ENCODE results near the gene OSBPL3.
A peak's percentile ranks its signal among the peaks of the same experiment; 100 is the strongest.
"Not testable (repeated sequence)": the region's sequence is repeated elsewhere in the genome, so short reads cannot be mapped to it uniquely, and the experiment has no call there.

Gene OSBPL3

GRCh38 chr7:24907311-24907886, 72.6 kb downstream of the OSBPL3 start:
- TF ChIP-seq JUND (IDR thresholded peaks at IDR 0.05; ENCODE audit: low read depth), result no peak
- in situ Hi-C loops (cut with HindIII; ENCODE audit: low pct_unique_long_range_greater_than_20kb, low sequenced_read_pairs), result no loop called here
- no peak for DNase-seq (ENCODE audit: low read depth in 1 of 2, low spot score in 1 of 2)

- DNase-seq (ENCODE audit: low read depth in 1 of 2, low spot score in 1 of 2), result no peak
- TF ChIP-seq JUND (IDR thresholded peaks at IDR 0.05; ENCODE audit: low read depth), result no peak
- in situ Hi-C loops (cut with HindIII; ENCODE audit: low pct_unique_long_range_greater_than_20kb, low sequenced_read_pairs), result no loop called here
These were observed 73.8 kb downstream of the OSBPL3 start for GRCh38 chr7:24905996-24906770.

GRCh38 chr7:24903992-24904391, 76.0 kb downstream of the OSBPL3 start:
- in situ Hi-C loops (cut with HindIII; ENCODE audit: low pct_unique_long_range_greater_than_20kb, low sequenced_read_pairs); DNase-seq (ENCODE audit: low read depth in 1 of 2, low spot score in 1 of 2): not testable (repeated sequence)

- DNase-seq (ENCODE audit: low read depth in 1 of 2, low spot score in 1 of 2), result no peak
- in situ Hi-C loops (cut with HindIII; ENCODE audit: low pct_unique_long_range_greater_than_20kb, low sequenced_read_pairs), result no loop called here
- TF ChIP-seq JUND (IDR thresholded peaks at IDR 0.05; ENCODE audit: low read depth), result no peak
These were observed 76.4 kb downstream of the OSBPL3 start for GRCh38 chr7:24903559-24903958.

- in situ Hi-C loops (cut with HindIII; ENCODE audit: low pct_unique_long_range_greater_than_20kb, low sequenced_read_pairs), result no loop called here
- no peak for TF ChIP-seq JUND (IDR thresholded peaks at IDR 0.05; ENCODE audit: low read depth)
- no peak for DNase-seq (ENCODE audit: low read depth in 1 of 2, low spot score in 1 of 2)
These were observed 77.0 kb downstream of the OSBPL3 start for GRCh38 chr7:24902931-24903330.

GRCh38 chr7:24902276-24902675, 77.7 kb downstream of the OSBPL3 start:
- no peak for DNase-seq (ENCODE audit: low read depth in 1 of 2, low spot score in 1 of 2)
- in situ Hi-C loops (cut with HindIII; ENCODE audit: low pct_unique_long_range_greater_than_20kb, low sequenced_read_pairs), result no loop called here

GRCh38 chr7:24899905-24900304, 80.1 kb downstream of the OSBPL3 start:
- in situ Hi-C loops (cut with HindIII; ENCODE audit: low pct_unique_long_range_greater_than_20kb, low sequenced_read_pairs), result no loop called here
- no peak for DNase-seq (ENCODE audit: low read depth in 1 of 2, low spot score in 1 of 2)
- TF ChIP-seq JUND (IDR thresholded peaks at IDR 0.05; ENCODE audit: low read depth), result no peak

More at GRCh38 chr7:24902276-24902675, 77.7 kb downstream of the OSBPL3 start:
- TF ChIP-seq JUND (IDR thresholded peaks at IDR 0.05; ENCODE audit: low read depth), result no peak

- in situ Hi-C loops (cut with HindIII; ENCODE audit: low pct_unique_long_range_greater_than_20kb, low sequenced_read_pairs), result no loop called here
- TF ChIP-seq JUND (IDR thresholded peaks at IDR 0.05; ENCODE audit: low read depth), result no peak
- no peak for DNase-seq (ENCODE audit: low read depth in 1 of 2, low spot score in 1 of 2)
These were observed 80.8 kb downstream of the OSBPL3 start for GRCh38 chr7:24899161-24899560.

GRCh38 chr7:24898691-24899090, 81.3 kb downstream of the OSBPL3 start:
- TF ChIP-seq JUND (IDR thresholded peaks at IDR 0.05; ENCODE audit: low read depth), result no peak
- no peak for DNase-seq (ENCODE audit: low read depth in 1 of 2, low spot score in 1 of 2)
- in situ Hi-C loops (cut with HindIII; ENCODE audit: low pct_unique_long_range_greater_than_20kb, low sequenced_read_pairs), result no loop called here

- DNase-seq (ENCODE audit: low read depth in 1 of 2, low spot score in 1 of 2), result peak; percentile 47 to 56
- in situ Hi-C loops (cut with HindIII; ENCODE audit: low pct_unique_long_range_greater_than_20kb, low sequenced_read_pairs), result no loop called here
- TF ChIP-seq JUND (IDR thresholded peaks at IDR 0.05; ENCODE audit: low read depth), result no peak
These were observed 83.9 kb downstream of the OSBPL3 start for GRCh38 chr7:24896031-24896501.

- no peak for TF ChIP-seq JUND (IDR thresholded peaks at IDR 0.05; ENCODE audit: low read depth)
- in situ Hi-C loops (cut with HindIII; ENCODE audit: low pct_unique_long_range_greater_than_20kb, low sequenced_read_pairs), result no loop called here
- DNase-seq (ENCODE audit: low read depth in 1 of 2, low spot score in 1 of 2), result no peak
These were observed 85.4 kb downstream of the OSBPL3 start for GRCh38 chr7:24894429-24895221.

- TF ChIP-seq JUND (IDR thresholded peaks at IDR 0.05; ENCODE audit: low read depth), result no peak
- DNase-seq (ENCODE audit: low read depth in 1 of 2, low spot score in 1 of 2), result no peak
- in situ Hi-C loops (cut with HindIII; ENCODE audit: low pct_unique_long_range_greater_than_20kb, low sequenced_read_pairs), result no loop called here
These were observed 88.7 kb downstream of the OSBPL3 start for GRCh38 chr7:24891311-24891735.

GRCh38 chr7:24889611-24890010, 90.4 kb downstream of the OSBPL3 start:
- in situ Hi-C loops (cut with HindIII; ENCODE audit: low pct_unique_long_range_greater_than_20kb, low sequenced_read_pairs), result no loop called here
- TF ChIP-seq JUND (IDR thresholded peaks at IDR 0.05; ENCODE audit: low read depth), result no peak
- DNase-seq (ENCODE audit: low read depth in 1 of 2, low spot score in 1 of 2), result no peak
